ENCODE data around the gene C5orf58.
"Not testable (repeated sequence)": the region's sequence is repeated elsewhere in the genome, so short reads cannot be mapped to it uniquely, and the experiment has no call there.

The C5orf58 gene

DNA sequence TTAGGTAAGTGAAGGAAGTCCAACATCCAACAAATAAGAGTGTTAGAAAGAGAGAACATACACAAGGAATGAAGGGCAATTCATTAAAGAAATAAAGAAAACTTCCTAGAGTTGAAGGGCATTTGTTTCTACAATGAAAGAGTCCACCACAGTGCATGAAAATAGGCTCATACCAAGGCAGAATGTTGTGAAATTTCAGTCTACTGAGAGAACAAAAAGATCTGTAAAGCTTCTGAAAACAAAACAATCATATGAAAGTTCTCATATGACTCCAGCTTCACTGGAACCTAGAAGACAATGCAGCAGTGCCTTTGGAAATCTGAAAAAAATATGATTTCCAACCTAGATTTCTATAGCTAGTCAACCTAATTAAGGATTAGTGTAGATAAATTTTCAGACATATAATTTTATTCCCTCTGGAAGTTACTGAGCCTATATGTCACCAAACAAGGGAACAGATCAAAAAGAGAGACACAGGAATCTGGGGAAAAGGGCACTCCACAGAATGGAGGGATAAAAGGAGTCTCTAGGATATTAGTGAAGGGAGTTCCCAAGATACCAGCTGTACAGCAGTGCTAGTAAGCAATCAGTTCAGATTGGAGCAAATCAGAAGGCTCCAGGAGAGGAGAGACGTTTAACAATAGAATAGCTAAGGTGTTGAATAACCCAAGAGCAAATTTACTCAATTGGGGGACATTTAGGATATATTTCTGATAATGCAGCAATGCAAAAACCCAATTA is 5.8 kb downstream of the C5orf58 start:
- H3K9me3 ChIP-seq (ENCODE audit: control insufficient read depth in 5 of 5, low read length in 5 of 5): no peaks in the 10 kb centered on the region
- peaks cover 0 to 6% (median 4%) of the 10 kb centered on the region in 5 donors for H3K4me1 ChIP-seq (ENCODE audit: control insufficient read depth in 5 of 5, insufficient read depth in 5 of 5, low read length in 5 of 5)
- H3K27me3 ChIP-seq (ENCODE audit: control insufficient read depth in 5 of 5, insufficient read depth in 4 of 5, low read length in 5 of 5): no peaks in the 10 kb centered on the region
- no peak overlapping the region for H3K4me3 ChIP-seq (ENCODE audit: low read depth in 1 of 5, low read length in 5 of 5)
- H3K36me3 ChIP-seq (ENCODE audit: control insufficient read depth in 5 of 5, insufficient read depth in 5 of 5, low read length in 5 of 5): no peaks in the 10 kb centered on the region
- H3K9ac ChIP-seq (ENCODE audit: low read length in 5 of 5): no peak overlapping the region
- no peak overlapping the region for H3K27ac ChIP-seq (ENCODE audit: low read depth, low read length)

DNA sequence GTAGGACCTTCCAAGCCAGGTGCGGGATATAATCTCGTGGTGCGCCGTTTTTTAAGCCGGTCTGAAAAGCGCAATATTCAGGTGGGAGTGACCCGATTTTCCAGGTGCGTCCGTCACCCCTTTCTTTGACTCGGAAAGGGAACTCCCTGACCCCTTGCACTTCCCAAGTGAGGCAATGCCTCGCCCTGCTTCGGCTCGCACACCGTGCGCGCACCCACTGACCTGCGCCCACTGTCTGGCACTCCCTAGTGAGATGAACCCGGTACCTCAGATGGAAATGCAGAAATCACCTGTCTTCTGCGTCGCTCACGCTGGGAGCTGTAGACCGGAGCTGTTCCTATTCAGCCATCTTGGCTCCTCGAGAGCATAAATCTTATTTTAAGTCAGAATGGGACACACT is 12.7 kb downstream of the C5orf58 start:
- not testable (repeated sequence) for H3K27ac ChIP-seq (ENCODE audit: low read depth, low read length)
- peaks cover 0 to 18% (median 15%) of the 10 kb centered on the region in 5 donors for H3K4me1 ChIP-seq (ENCODE audit: control insufficient read depth in 5 of 5, insufficient read depth in 5 of 5, low read length in 5 of 5)

GRCh38 chr5:170246126-170246870 is 13.5 kb downstream of the C5orf58 start:
- no peaks in the 10 kb centered on the region for H3K9me3 ChIP-seq (ENCODE audit: control insufficient read depth in 5 of 5, low read length in 5 of 5)
- H3K27me3 ChIP-seq (ENCODE audit: control insufficient read depth in 5 of 5, insufficient read depth in 4 of 5, low read length in 5 of 5): no peaks in the 10 kb centered on the region
- H3K27ac ChIP-seq (ENCODE audit: low read depth, low read length): no peak overlapping the region
- no peak overlapping the region for H3K4me3 ChIP-seq (ENCODE audit: low read depth in 1 of 5, low read length in 5 of 5)
- H3K9ac ChIP-seq (ENCODE audit: low read length in 5 of 5): no peak overlapping the region
- peaks cover 0 to 18% (median 15%) of the 10 kb centered on the region in 5 donors for H3K4me1 ChIP-seq (ENCODE audit: control insufficient read depth in 5 of 5, insufficient read depth in 5 of 5, low read length in 5 of 5)
- H3K36me3 ChIP-seq (ENCODE audit: control insufficient read depth in 5 of 5, insufficient read depth in 5 of 5, low read length in 5 of 5): peaks cover 8 to 36% (median 14%) of the 10 kb centered on the region in 5 donors

More for the DNA sequence above, 12.7 kb downstream of the C5orf58 start:
- H3K9ac ChIP-seq (ENCODE audit: low read length in 5 of 5); H3K9me3 ChIP-seq (ENCODE audit: control insufficient read depth in 5 of 5, low read length in 5 of 5); H3K4me3 ChIP-seq (ENCODE audit: low read depth in 1 of 5, low read length in 5 of 5); H3K27me3 ChIP-seq (ENCODE audit: control insufficient read depth in 5 of 5, insufficient read depth in 4 of 5, low read length in 5 of 5): not testable (repeated sequence)
- peaks cover 3 to 31% (median 10%) of the 10 kb centered on the region in 5 donors for H3K36me3 ChIP-seq (ENCODE audit: control insufficient read depth in 5 of 5, insufficient read depth in 5 of 5, low read length in 5 of 5)

GRCh38 chr5:170247363-170247762 is 14.6 kb downstream of the C5orf58 start:
- no peak overlapping the region for H3K27ac ChIP-seq (ENCODE audit: low read depth, low read length)
- no peaks in the 10 kb centered on the region for H3K27me3 ChIP-seq (ENCODE audit: control insufficient read depth in 5 of 5, insufficient read depth in 4 of 5, low read length in 5 of 5)
- no peak overlapping the region for H3K4me3 ChIP-seq (ENCODE audit: low read depth in 1 of 5, low read length in 5 of 5)
- H3K9me3 ChIP-seq (ENCODE audit: control insufficient read depth in 5 of 5, low read length in 5 of 5): no peaks in the 10 kb centered on the region
- no peak overlapping the region for H3K9ac ChIP-seq (ENCODE audit: low read length in 5 of 5)
- peaks cover 0 to 18% (median 15%) of the 10 kb centered on the region in 5 donors for H3K4me1 ChIP-seq (ENCODE audit: control insufficient read depth in 5 of 5, insufficient read depth in 5 of 5, low read length in 5 of 5)
- peaks cover 8 to 43% (median 19%) of the 10 kb centered on the region in 5 donors for H3K36me3 ChIP-seq (ENCODE audit: control insufficient read depth in 5 of 5, insufficient read depth in 5 of 5, low read length in 5 of 5)

- H3K27ac ChIP-seq (ENCODE audit: low read depth, low read length): no peak overlapping the region
- H3K36me3 ChIP-seq (ENCODE audit: control insufficient read depth in 5 of 5, insufficient read depth in 5 of 5, low read length in 5 of 5): peaks cover 8 to 52% (median 19%) of the 10 kb centered on the region in 5 donors
- peaks cover 0 to 18% (median 15%) of the 10 kb centered on the region in 5 donors for H3K4me1 ChIP-seq (ENCODE audit: control insufficient read depth in 5 of 5, insufficient read depth in 5 of 5, low read length in 5 of 5)
- no peak overlapping the region for H3K9ac ChIP-seq (ENCODE audit: low read length in 5 of 5)
- peaks cover 0 to 3% (median 0%) of the 10 kb centered on the region in 5 donors for H3K27me3 ChIP-seq (ENCODE audit: control insufficient read depth in 5 of 5, insufficient read depth in 4 of 5, low read length in 5 of 5)
- no peak overlapping the region for H3K4me3 ChIP-seq (ENCODE audit: low read depth in 1 of 5, low read length in 5 of 5)
- H3K9me3 ChIP-seq (ENCODE audit: control insufficient read depth in 5 of 5, low read length in 5 of 5): no peaks in the 10 kb centered on the region
Measured at GRCh38 chr5:170248172-170248930, 15.6 kb downstream of the C5orf58 start.

GRCh38 chr5:170248931-170249227 is 16.1 kb downstream of the C5orf58 start:
- Histone ChIP-seq H3K4me1 (ENCODE audit: control insufficient read depth in 5 of 5, insufficient read depth in 5 of 5, low read length in 5 of 5) (peaks cover 0 to 18% (median 15%) of the 10 kb centered on the region in 5 donors), H3K36me3 (ENCODE audit: control insufficient read depth in 5 of 5, insufficient read depth in 5 of 5, low read length in 5 of 5) (peaks cover 8 to 57% (median 19%) of the 10 kb centered on the region in 5 donors)
- not testable (repeated sequence) for H3K9me3 ChIP-seq (ENCODE audit: control insufficient read depth in 5 of 5, low read length in 5 of 5); H3K27ac ChIP-seq (ENCODE audit: low read depth, low read length); H3K9ac ChIP-seq (ENCODE audit: low read length in 5 of 5); H3K4me3 ChIP-seq (ENCODE audit: low read depth in 1 of 5, low read length in 5 of 5); H3K27me3 ChIP-seq (ENCODE audit: control insufficient read depth in 5 of 5, insufficient read depth in 4 of 5, low read length in 5 of 5)

DNA sequence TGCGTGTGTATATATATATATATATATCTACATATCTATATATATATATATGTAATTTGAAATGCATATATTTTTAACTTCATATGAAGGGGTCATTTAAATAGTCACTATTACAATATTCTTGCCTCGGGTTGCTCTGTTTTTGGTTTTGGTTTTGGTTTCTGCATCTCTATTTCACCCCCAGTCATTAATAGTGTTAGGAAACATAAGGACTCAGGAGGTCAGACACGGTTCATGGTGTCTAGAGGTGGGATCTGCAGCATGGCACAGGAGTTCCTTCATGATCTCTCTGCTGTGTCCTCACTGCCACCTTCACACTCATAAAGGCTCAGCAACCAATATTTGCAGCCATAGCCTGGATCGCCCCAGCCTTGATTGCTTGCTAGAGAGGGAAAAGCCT is 16.6 kb downstream of the C5orf58 start:
- H3K4me3 ChIP-seq (ENCODE audit: low read depth in 1 of 5, low read length in 5 of 5): no peak overlapping the region
- H3K9ac ChIP-seq (ENCODE audit: low read length in 5 of 5): no peak overlapping the region
- peaks cover 0 to 3% (median 0%) of the 10 kb centered on the region in 5 donors for H3K27me3 ChIP-seq (ENCODE audit: control insufficient read depth in 5 of 5, insufficient read depth in 4 of 5, low read length in 5 of 5)
- H3K4me1 ChIP-seq (ENCODE audit: control insufficient read depth in 5 of 5, insufficient read depth in 5 of 5, low read length in 5 of 5): peaks cover 0 to 18% (median 15%) of the 10 kb centered on the region in 5 donors
- H3K27ac ChIP-seq (ENCODE audit: low read depth, low read length): no peak overlapping the region
- H3K9me3 ChIP-seq (ENCODE audit: control insufficient read depth in 5 of 5, low read length in 5 of 5): no peaks in the 10 kb centered on the region
- peaks cover 8 to 62% (median 19%) of the 10 kb centered on the region in 5 donors for H3K36me3 ChIP-seq (ENCODE audit: control insufficient read depth in 5 of 5, insufficient read depth in 5 of 5, low read length in 5 of 5)

- Histone ChIP-seq H3K27ac (ENCODE audit: low read depth, low read length) (no peak overlapping the region), H3K36me3 (ENCODE audit: control insufficient read depth in 5 of 5, insufficient read depth in 5 of 5, low read length in 5 of 5) (peaks cover 8 to 76% (median 22%) of the 10 kb centered on the region in 5 donors), H3K9me3 (ENCODE audit: control insufficient read depth in 5 of 5, low read length in 5 of 5) (no peaks in the 10 kb centered on the region), H3K9ac (ENCODE audit: low read length in 5 of 5) (no peak overlapping the region), H3K27me3 (ENCODE audit: control insufficient read depth in 5 of 5, insufficient read depth in 4 of 5, low read length in 5 of 5) (peaks cover 0 to 3% (median 0%) of the 10 kb centered on the region in 5 donors), H3K4me3 (ENCODE audit: low read depth in 1 of 5, low read length in 5 of 5) (no peak overlapping the region), H3K4me1 (ENCODE audit: control insufficient read depth in 5 of 5, insufficient read depth in 5 of 5, low read length in 5 of 5) (peaks cover 0 to 18% (median 15%) of the 10 kb centered on the region in 5 donors)
Measured at GRCh38 chr5:170250810-170251317, 18.1 kb downstream of the C5orf58 start.

DNA sequence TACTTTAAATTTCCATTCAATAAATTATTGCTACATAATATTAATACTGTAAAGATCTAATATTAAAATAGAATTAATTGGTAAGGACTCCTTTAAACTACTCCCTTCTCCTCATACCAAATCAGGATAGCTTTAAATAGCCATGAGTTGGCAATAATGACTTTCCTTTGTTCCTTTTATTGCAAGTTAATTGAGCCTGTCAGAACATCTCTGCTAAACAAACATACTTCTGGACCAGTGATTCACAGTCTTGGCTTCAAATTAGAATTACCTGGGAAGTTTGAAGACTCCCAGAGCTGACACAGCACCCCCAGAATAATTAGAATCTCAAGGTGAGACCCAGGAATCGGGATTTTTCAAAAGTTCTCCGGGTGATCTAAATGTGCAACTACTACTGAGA is 18.7 kb downstream of the C5orf58 start:
- H3K9ac ChIP-seq (ENCODE audit: low read length in 5 of 5): no peak overlapping the region
- H3K27ac ChIP-seq (ENCODE audit: low read depth, low read length): no peak overlapping the region
- peaks cover 8 to 78% (median 26%) of the 10 kb centered on the region in 5 donors for H3K36me3 ChIP-seq (ENCODE audit: control insufficient read depth in 5 of 5, insufficient read depth in 5 of 5, low read length in 5 of 5)
- no peak overlapping the region for H3K4me3 ChIP-seq (ENCODE audit: low read depth in 1 of 5, low read length in 5 of 5)
- H3K9me3 ChIP-seq (ENCODE audit: control insufficient read depth in 5 of 5, low read length in 5 of 5): no peaks in the 10 kb centered on the region
- peaks cover 0 to 17% (median 14%) of the 10 kb centered on the region in 5 donors for H3K4me1 ChIP-seq (ENCODE audit: control insufficient read depth in 5 of 5, insufficient read depth in 5 of 5, low read length in 5 of 5)
- H3K27me3 ChIP-seq (ENCODE audit: control insufficient read depth in 5 of 5, insufficient read depth in 4 of 5, low read length in 5 of 5): peaks cover 0 to 3% (median 0%) of the 10 kb centered on the region in 5 donors
